Endodermal cell (in vitro differentiated cells): ENCODE measurements around the gene PNKD. TPM values are rescaled to one million over a fixed set of nuclear protein-coding genes. Genes with fewer than 3 reads are reported as not detected.
A peak's percentile ranks its signal among the peaks of the same experiment; 100 is the strongest.

Experiments
- DNase-seq: peaks from one replicate; pipeline ENCODE4 v3.0.0-alpha.2; 2017
- H3K27ac ChIP-seq: 2 replicates; pipeline ENCODE4 v1.5.1; 2013; ENCODE audit warnings: mild to moderate bottlenecking, low read depth, low read length, moderate library complexity
- H3K27me3 ChIP-seq: 2 replicates; pipeline ENCODE4 v1.6.1; 2013; ENCODE audit warnings: mild to moderate bottlenecking, low read length, moderate library complexity; ENCODE audit not compliant: insufficient read depth, control insufficient read depth, poor library complexity, severe bottlenecking
- H3K36me3 ChIP-seq: 2 replicates; pipeline ENCODE4 v1.7.0; 2013; ENCODE audit warnings: mild to moderate bottlenecking, low read length, moderate library complexity; ENCODE audit not compliant: control insufficient read depth, insufficient read depth
- H3K4me1 ChIP-seq: one replicate; pipeline ENCODE4 v1.7.0; 2013; ENCODE audit warnings: low read length; ENCODE audit not compliant: control insufficient read depth, insufficient read depth
- H3K4me3 ChIP-seq: 2 replicates; pipeline ENCODE4 v1.5.1; 2013; ENCODE audit warnings: mild to moderate bottlenecking, low read length, moderate library complexity
- H3K9ac ChIP-seq: 2 replicates; pipeline ENCODE4 v1.6.1; 2013; ENCODE audit warnings: mild to moderate bottlenecking, low read length, moderate library complexity; ENCODE audit not compliant: poor library complexity, severe bottlenecking; ENCODE audit errors: extremely low read depth
- H3K9me3 ChIP-seq: 2 replicates; pipeline ENCODE4 v1.6.1; 2013; ENCODE audit warnings: mild to moderate bottlenecking, low read length, moderate library complexity; ENCODE audit not compliant: control insufficient read depth
- H3K27ac Mint-ChIP-seq: 2 replicates; pipeline ENCODE4 v1.8.0; 2020; ENCODE audit warnings: mixed read lengths
- H3K27me3 Mint-ChIP-seq: 2 replicates; pipeline ENCODE4 v1.8.0; 2021; ENCODE audit warnings: mild to moderate bottlenecking, mixed read lengths; ENCODE audit not compliant: insufficient read depth
- H3K36me3 Mint-ChIP-seq: 2 replicates; pipeline ENCODE4 v1.8.0; 2020; ENCODE audit warnings: low read depth, mixed read lengths
- H3K4me1 Mint-ChIP-seq: 2 replicates; pipeline ENCODE4 v1.8.0; 2020; ENCODE audit warnings: mixed read lengths
- H3K4me3 Mint-ChIP-seq: 2 replicates; pipeline ENCODE4 v1.8.0; 2020; ENCODE audit warnings: mild to moderate bottlenecking, moderate library complexity, mixed read lengths
- H3K9me3 Mint-ChIP-seq: 2 replicates; pipeline ENCODE4 v1.8.0; 2020; ENCODE audit warnings: mild to moderate bottlenecking, mixed read lengths
- CTCF ChIP-seq: fragments of 200-600 bp; sonication (generic); conservative IDR thresholded peaks from 2 replicates; pipeline ENCODE4 v1.5.0; 2021; ENCODE audit warnings: antibody characterized with exemption, mild to moderate bottlenecking
- WGBS, 2 experiments: methylation state at CpG; one replicate each; pipeline versions ENCODE4 v1.1.5 to v1.1.7; 2013; ENCODE audit warnings: missing lambda C conversion rate in 2 of 2, mixed read lengths in 1 of 2; ENCODE audit not compliant: insufficient coverage in 1 of 2, insufficient read length in 1 of 2; 5-methylcytosine and 5-hydroxymethylcytosine counted together
- total RNA-seq, 2 donors: library from RNA; stranded (reverse); fragmentation: NEBNext Ultra II Directional in 1 of 2; extraction: Animal tissue kit (Norgen Biotek cat#: 25700) in 1 of 2; gene quantifications; 2 replicates in 1 of 2; 3 replicates in 1 of 2; pipeline ENCODE4 v1.2.1, GENCODE V29; 2021

PNKD gene
- total RNA-seq, 2 donors from 2014 or later, result 33.9 to 39.6 TPM

GRCh38 chr2:218331745-218332144 is 61.4 kb downstream of the PNKD start:
- Histone ChIP-seq H3K27me3 (no peaks in the 10 kb centered on the region), H3K9ac (no peak overlapping the region), H3K9me3 (no peaks in the 10 kb centered on the region), H3K4me1 (no peaks in the 10 kb centered on the region), H3K4me3 (no peak overlapping the region), H3K27ac (no peak overlapping the region), H3K36me3 (no peaks in the 10 kb centered on the region)
- H3K9me3 Mint-ChIP-seq, result no peaks in the 10 kb centered on the region
- H3K4me3 Mint-ChIP-seq, result no peak overlapping the region
- WGBS, 2 experiments, result 94% methylated on average over 8 of the region's 8 CpGs
- no peak for TF ChIP-seq CTCF
- DNase-seq, result no peak
- peaks cover 16% of the 10 kb centered on the region for H3K4me1 Mint-ChIP-seq
- H3K27me3 Mint-ChIP-seq, result no peaks in the 10 kb centered on the region
- peak overlapping the region; percentile 37 for H3K27ac Mint-ChIP-seq
- H3K36me3 Mint-ChIP-seq, result no peaks in the 10 kb centered on the region

GRCh38 chr2:218332288-218332687 is 62.0 kb downstream of the PNKD start:
- Mint-ChIP-seq H3K4me1 (peaks cover 16% of the 10 kb centered on the region), H3K4me3 (no peak overlapping the region), H3K9me3 (no peaks in the 10 kb centered on the region), H3K27me3 (no peaks in the 10 kb centered on the region), H3K27ac (peak overlapping the region; percentile 77), H3K36me3 (no peaks in the 10 kb centered on the region)
- Histone ChIP-seq H3K27me3 (no peaks in the 10 kb centered on the region), H3K9me3 (no peaks in the 10 kb centered on the region), H3K4me3 (no peak overlapping the region), H3K9ac (no peak overlapping the region), H3K36me3 (no peaks in the 10 kb centered on the region), H3K4me1 (no peaks in the 10 kb centered on the region), H3K27ac (no peak overlapping the region)
- peak; percentile 52 for DNase-seq
- no peak for TF ChIP-seq CTCF
- 72 to 100% methylated on average over 1 of the region's 1 CpG for WGBS, 2 experiments

GRCh38 chr2:218332920-218333645 is 62.8 kb downstream of the PNKD start:
- H3K36me3 Mint-ChIP-seq, result no peaks in the 10 kb centered on the region
- 85 to 88% methylated on average over 12 to 16 of the region's 16 CpGs for WGBS, 2 experiments
- peak overlapping the region; percentile 77 for H3K27ac Mint-ChIP-seq
- H3K9me3 Mint-ChIP-seq, result no peaks in the 10 kb centered on the region
- Histone ChIP-seq H3K27me3 (no peaks in the 10 kb centered on the region), H3K27ac (no peak overlapping the region), H3K4me3 (no peak overlapping the region), H3K9ac (no peak overlapping the region), H3K36me3 (no peaks in the 10 kb centered on the region), H3K4me1 (no peaks in the 10 kb centered on the region), H3K9me3 (no peaks in the 10 kb centered on the region)
- H3K27me3 Mint-ChIP-seq, result no peaks in the 10 kb centered on the region
- no peak overlapping the region for H3K4me3 Mint-ChIP-seq
- H3K4me1 Mint-ChIP-seq, result peaks cover 12% of the 10 kb centered on the region
- TF ChIP-seq CTCF, result no peak
- peak; percentile 42 for DNase-seq
